ENCODE data around the gene SAMD4A. TPM values are rescaled to one million over a fixed set of nuclear protein-coding genes. Genes with fewer than 3 reads are reported as not detected.

The SAMD4A gene
- polyA plus RNA-seq, 3 donors: 3.2 to 8.6 (median 4.2) TPM

- 86% methylated on average over 1 of the region's 5 CpGs for WGBS (ENCODE audit: insufficient coverage)
Measured at GRCh38 chr14:54817506-54817905, 250.6 kb downstream of the SAMD4A start.

GRCh38 chr14:54818201-54819133 is 251.5 kb downstream of the SAMD4A start:
- no peak for DNase-seq
- H3K4me1 Mint-ChIP-seq: peaks cover 5% of the 10 kb centered on the region
- Histone ChIP-seq H3K4me1 (ENCODE audit: control insufficient read depth in 1 of 2, insufficient read depth in 2 of 2, low read length in 2 of 2) (peaks cover 0 to 1% of the 10 kb centered on the region in 2 donors), H3K27ac (ENCODE audit: low read depth in 1 of 2, low read length in 2 of 2) (no peak overlapping the region), H3K9ac (ENCODE audit: insufficient read depth, low read length, poor library complexity, severe bottlenecking) (no peak overlapping the region), H3K4me2 (replicated peaks; ENCODE audit: extremely low read depth, low read length, poor library complexity, severe bottlenecking) (no peak overlapping the region), H3K4me3 (replicated peaks in 1 of 3; ENCODE audit: low read depth in 2 of 3, low read length in 3 of 3) (no peak overlapping the region), H3K36me3 (replicated peaks in 1 of 2; ENCODE audit: control insufficient read depth in 1 of 2, insufficient read depth in 2 of 2, low read length in 2 of 2) (no peaks in the 10 kb centered on the region), H4K20me1 (ENCODE audit: insufficient read depth, low read length) (no peaks in the 10 kb centered on the region), H2AFZ (ENCODE audit: insufficient read depth, low read depth, low read length, poor library complexity, severe bottlenecking) (no peak overlapping the region), H3K79me2 (ENCODE audit: insufficient read depth, low read length) (no peaks in the 10 kb centered on the region), H3K9me3 (replicated peaks in 1 of 2; ENCODE audit: control insufficient read depth in 1 of 2, insufficient read depth in 1 of 2, low read length in 2 of 2) (peaks cover 0 to 8% of the 10 kb centered on the region in 2 donors), H3K27me3 (ENCODE audit: control insufficient read depth in 2 of 2, insufficient read depth in 2 of 2, low read length in 2 of 2) (no peaks in the 10 kb centered on the region)
- intact Hi-C loops (cut with micrococcal nuclease): no loop called here
- H3K9me3 Mint-ChIP-seq: peaks cover 0 to 11% (median 3%) of the 10 kb centered on the region in 7 donors
- peaks cover 0 to 2% (median 2%) of the 10 kb centered on the region in 3 donors for H3K27me3 Mint-ChIP-seq (ENCODE audit: low read depth in 3 of 3)
- no peaks in the 10 kb centered on the region for H3K36me3 Mint-ChIP-seq
- peak overlapping the region in 1 of 7 donors; percentile 49 for H3K27ac Mint-ChIP-seq
- no peak for TF ChIP-seq CTCF (IDR thresholded peaks at IDR 0.05)
- WGBS (ENCODE audit: insufficient coverage): 76% methylated on average over 7 of the region's 14 CpGs
- no peak overlapping the region for H3K4me3 Mint-ChIP-seq

More at GRCh38 chr14:54817506-54817905, 250.6 kb downstream of the SAMD4A start:
- no peak overlapping the region for H3K4me2 ChIP-seq (replicated peaks; ENCODE audit: extremely low read depth, low read length, poor library complexity, severe bottlenecking)
- no peak for TF ChIP-seq CTCF (IDR thresholded peaks at IDR 0.05)
- H3K27me3 ChIP-seq (ENCODE audit: control insufficient read depth in 2 of 2, insufficient read depth in 2 of 2, low read length in 2 of 2): no peaks in the 10 kb centered on the region
- H3K9ac ChIP-seq (ENCODE audit: insufficient read depth, low read length, poor library complexity, severe bottlenecking): no peak overlapping the region
- peaks cover 7% of the 10 kb centered on the region for H3K4me1 Mint-ChIP-seq
- no peaks in the 10 kb centered on the region for H3K79me2 ChIP-seq (ENCODE audit: insufficient read depth, low read length)
- no peak overlapping the region for H3K4me3 Mint-ChIP-seq
- H3K27ac ChIP-seq (ENCODE audit: low read depth in 1 of 2, low read length in 2 of 2): no peak overlapping the region
- no peak overlapping the region for H3K4me3 ChIP-seq (replicated peaks in 1 of 3; ENCODE audit: low read depth in 2 of 3, low read length in 3 of 3)
- H3K9me3 Mint-ChIP-seq: peaks cover 0 to 2% (median 0%) of the 10 kb centered on the region in 7 donors
- H3K27ac Mint-ChIP-seq: no peak overlapping the region
- no peaks in the 10 kb centered on the region for H3K9me3 ChIP-seq (replicated peaks in 1 of 2; ENCODE audit: control insufficient read depth in 1 of 2, insufficient read depth in 1 of 2, low read length in 2 of 2)
- no peaks in the 10 kb centered on the region for H4K20me1 ChIP-seq (ENCODE audit: insufficient read depth, low read length)
- H2AFZ ChIP-seq (ENCODE audit: insufficient read depth, low read depth, low read length, poor library complexity, severe bottlenecking): no peak overlapping the region
- H3K36me3 Mint-ChIP-seq: no peaks in the 10 kb centered on the region
- intact Hi-C loops (cut with micrococcal nuclease): no loop called here
- DNase-seq: no peak
- peaks cover 0 to 2% (median 2%) of the 10 kb centered on the region in 3 donors for H3K27me3 Mint-ChIP-seq (ENCODE audit: low read depth in 3 of 3)
- H3K4me1 ChIP-seq (ENCODE audit: control insufficient read depth in 1 of 2, insufficient read depth in 2 of 2, low read length in 2 of 2): peaks cover 0 to 3% of the 10 kb centered on the region in 2 donors
- H3K36me3 ChIP-seq (replicated peaks in 1 of 2; ENCODE audit: control insufficient read depth in 1 of 2, insufficient read depth in 2 of 2, low read length in 2 of 2): no peaks in the 10 kb centered on the region
